HL-60/S4 treated with retinoic acid at 250 ng/mL for 4 days and 3 days (cell line): Measurements from ENCODE around the gene SAFB2.

Source experiments
- in situ Hi-C: fragments of 300-500 bp; cut with MboI; formaldehyde crosslinking; loops from 2 replicates; pipeline ENCODE4 v1.7.0; 2022; ENCODE audit warnings: low sequenced_read_pairs

SAFB2 gene

DNA sequence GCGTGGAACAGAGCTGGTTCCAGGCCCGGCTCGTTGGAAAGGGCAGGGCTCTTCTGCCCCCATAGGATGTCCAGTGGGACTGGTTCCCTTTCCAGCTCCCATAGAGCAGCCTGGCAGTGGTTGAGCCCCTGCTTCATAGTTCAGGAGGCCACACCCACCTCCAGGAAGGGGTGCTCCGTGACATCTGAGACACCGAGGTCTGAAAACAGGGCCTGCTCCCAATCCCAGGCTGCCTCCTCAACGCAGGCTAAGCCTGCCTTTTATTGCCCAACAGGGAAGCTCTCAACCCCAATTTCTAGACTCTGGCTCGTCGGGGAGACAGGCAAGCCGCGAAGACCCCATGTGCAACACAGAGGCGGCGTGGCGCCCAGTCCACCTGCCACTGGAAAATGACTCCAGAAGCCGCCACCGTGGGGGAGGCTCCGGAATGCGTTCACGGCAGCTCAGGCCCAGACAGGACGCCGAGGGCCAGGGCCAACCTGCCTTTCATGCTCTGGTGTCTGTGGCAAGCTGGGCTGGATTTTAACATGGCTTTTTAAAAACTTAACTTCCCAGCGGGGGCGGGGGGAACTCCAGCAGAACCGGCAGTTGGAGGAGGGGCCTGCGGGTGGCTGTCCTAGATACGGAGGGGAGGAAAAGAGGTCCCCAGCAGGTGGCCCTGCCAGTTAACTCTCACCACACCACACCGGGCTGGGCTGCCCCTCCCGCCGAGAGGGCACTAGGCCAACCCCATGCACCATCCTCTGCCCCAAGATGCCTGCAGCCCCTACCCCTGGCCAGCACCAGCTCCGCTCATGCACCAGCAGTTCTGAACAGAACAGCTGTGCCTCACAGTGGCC lies 36.9 kb downstream of the SAFB2 start:
- in situ Hi-C loops, result no loop called here

DNA sequence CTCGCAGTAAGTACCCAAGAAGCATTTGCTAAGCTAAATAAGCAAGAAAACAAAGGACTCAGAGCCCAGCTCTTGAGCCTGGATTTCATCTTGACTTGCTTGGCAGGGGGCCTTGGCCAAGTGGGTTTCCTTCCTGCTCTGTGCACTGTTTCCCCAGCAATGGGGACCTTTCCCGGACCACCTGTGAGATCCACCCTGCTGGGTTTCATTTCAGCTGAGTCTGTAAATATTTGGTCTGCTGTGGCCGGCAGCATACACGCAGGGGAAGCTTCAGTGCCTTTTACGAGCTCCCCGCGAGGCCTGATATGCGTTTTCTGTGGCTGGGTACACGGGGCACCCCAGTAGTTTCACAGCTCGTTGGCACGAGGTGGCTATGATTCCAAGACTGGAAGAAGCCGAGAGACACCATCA lies 42.4 kb downstream of the SAFB2 start:
- in situ Hi-C loops, result no loop called here

DNA sequence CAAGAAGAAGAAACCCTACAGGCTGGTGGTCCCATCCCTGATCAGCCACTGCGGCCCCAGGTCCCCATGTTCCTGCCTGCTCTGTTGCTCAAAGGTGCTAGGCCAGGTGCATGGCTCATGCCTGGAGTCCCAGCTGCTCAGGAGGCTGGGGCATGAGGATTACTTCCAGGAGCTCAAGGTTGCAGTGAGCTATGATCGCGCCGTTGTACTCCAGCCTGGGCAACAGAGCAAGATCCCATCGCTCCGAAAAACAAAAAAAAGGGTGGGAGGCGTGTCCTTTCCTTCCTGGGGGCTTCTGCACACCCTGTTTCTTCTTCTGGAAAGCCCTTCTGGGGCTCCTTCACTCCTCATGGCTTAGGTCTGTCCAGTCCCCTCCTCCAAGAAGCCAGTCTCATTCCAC lies 42.9 kb downstream of the SAFB2 start:
- in situ Hi-C loops, result no loop called here

DNA sequence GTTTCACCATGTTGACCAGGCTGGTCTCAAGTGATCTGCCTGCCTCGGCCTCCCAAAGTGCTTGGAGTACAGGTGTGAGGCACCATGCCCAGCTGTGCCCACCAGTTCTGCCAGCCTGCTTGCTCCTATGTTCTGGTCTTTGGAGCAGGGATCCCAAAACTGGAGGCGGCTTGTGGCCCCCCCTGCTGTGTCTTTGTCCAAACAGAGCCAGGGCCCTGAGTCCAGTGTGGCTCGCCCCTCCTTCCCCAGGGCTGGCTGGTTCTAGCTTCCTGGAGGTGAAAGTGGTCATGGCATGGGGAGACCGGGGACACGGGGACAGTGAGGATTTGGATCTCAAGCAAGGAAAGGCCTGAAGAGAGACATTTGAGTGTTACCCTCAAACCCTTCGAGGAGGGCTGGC lies 43.3 kb downstream of the SAFB2 start:
- in situ Hi-C loops, result no loop called here

GRCh38 chr19:5578097-5578846 lies 44.3 kb downstream of the SAFB2 start:
- in situ Hi-C loops, result no loop called here

DNA sequence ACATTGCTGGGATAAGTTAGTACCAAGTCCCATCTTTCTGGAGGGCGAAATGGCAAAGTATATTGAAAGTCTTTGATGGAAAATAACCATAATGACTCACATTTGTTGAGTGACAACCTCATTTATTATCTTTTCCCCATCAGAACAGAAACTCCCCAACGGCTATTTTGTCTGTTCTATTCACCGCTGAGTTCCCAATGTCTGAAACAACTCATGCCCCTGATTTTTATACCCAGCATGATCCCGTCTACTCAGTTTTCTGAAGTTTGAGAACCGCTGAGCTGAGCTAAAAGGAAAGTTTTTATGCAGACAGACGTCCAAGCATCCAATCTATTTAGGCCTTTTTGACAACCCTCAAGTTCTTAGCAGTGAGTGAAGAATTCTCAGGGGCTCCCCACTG lies 47.0 kb downstream of the SAFB2 start:
- in situ Hi-C loops, result no loop called here

- in situ Hi-C loops, result no loop called here
These were observed 49.9 kb downstream of the SAFB2 start for GRCh38 chr19:5572556-5573286.

DNA sequence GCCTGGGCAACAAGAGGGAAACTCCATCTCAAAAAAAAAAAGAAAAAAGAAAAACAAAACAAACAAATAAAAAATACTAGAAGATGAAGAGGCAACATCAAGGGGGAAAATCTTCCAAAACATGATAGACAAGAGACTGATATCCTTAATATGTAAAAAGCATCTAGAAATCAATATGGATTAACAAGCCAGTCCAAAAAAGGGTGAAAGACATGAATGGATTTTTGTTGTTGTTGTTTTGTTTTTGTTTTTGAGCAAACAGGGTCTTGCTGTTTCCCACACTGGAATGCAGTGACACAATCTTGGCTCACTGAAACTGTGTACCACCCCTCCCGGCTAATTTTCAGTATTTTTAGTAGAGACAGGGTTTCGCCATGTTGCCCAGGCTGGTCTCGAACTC lies 50.8 kb downstream of the SAFB2 start:
- in situ Hi-C loops, result no loop called here

DNA sequence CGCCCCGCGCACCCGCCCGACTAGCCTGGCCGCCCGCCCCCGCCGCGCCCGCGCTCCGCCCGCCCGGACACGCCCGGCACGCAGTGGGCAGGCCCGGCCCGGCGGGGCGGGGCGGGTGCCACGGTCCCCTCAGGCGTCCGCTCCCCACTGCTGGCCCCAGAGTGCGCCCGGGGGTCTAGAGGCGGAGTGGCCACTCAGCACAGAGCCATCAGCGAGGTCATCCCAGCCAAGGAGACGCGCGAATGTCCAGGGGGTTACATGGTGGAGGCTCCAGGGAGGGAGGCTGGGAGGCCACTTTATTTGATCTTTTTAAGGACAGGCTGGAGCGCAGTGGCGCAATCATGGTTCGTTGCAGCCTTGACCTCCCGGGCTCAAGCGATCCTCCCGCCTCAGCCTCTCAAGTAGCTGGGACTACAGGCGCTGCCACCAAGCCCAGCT lies 54.6 kb downstream of the SAFB2 start:
- in situ Hi-C loops, result no loop called here

GRCh38 chr19:5567360-5567969 lies 55.1 kb downstream of the SAFB2 start, which contains the start of gene TINCR:
TSS of gene TINCR (minus strand) at chr19:5567953.
- in situ Hi-C loops, result no loop called here

DNA sequence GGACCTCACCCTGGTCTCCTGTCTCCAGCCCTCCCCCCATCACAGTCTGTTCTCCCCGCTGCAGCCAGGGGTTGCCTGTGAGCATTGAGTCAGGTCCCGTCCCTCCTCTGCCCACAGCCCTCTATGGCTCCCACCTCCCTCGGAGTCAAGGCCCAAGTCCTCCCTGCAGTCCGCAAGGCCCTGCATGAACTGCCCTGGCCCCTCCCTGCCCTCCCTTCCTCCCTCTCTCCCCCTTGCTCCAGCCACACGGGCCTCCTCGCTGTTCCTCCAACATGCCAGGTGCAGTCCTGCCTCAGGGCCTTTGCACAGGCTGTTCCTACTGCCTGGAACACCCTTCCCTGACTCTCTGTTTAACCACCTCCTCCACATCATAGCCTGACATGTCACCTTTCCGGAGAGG lies 57.6 kb downstream of the SAFB2 start:
- in situ Hi-C loops, result no loop called here

DNA sequence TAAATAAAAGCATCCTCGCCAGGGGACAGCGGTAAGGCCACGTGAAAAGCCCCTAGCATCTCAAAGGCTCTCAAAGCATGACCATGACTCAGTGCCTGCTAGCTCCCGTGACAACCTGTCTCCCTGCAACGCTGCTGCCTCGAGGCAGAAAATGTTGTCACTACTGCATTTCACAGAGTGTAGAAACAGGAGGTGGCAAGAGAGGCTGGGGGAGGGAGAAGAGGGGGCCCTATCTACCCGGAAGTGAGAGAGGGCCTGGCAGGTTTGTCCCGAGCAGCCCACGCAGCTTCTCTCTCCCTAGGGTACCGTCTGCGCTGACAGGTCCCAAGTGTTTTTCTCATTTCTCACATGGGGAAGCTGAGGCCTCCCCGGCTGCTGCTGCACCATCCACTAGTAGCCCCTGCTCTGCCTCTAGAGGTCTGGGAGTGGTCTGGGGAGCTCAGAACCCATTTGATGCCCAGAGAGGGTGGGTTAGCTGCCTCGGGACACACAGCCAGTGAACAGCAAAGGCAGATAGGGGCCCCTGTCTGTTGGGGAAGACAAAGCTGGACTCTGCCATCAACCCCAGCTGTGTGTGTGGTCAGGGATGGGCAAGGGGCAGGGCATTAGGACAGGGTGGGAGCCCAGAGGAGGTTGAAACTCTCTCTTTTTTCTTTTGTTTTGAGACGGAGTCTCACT lies 58.5 kb downstream of the SAFB2 start:
- in situ Hi-C loops, result no loop called here

DNA sequence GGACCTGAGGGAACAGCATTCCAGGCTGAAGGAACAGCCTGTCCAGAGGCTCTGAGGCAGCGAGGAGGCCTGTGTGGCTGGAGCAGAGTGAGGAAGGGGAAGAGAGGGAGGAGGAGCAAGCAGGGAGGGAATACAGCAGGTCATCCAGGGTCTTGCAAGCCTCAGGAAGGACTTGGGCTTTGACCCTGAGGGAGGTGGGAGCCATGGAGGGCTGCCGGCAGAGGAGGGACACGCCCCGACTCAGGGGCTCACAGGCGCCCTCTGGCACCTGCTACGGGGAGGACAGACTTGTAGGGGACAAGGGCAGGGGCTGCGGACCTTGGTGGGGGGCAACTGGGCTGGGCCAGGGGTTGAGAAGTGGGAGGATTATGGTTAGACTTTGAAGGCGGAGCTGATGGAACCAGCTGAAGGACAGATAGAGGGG lies 59.6 kb downstream of the SAFB2 start:
- in situ Hi-C loops, result no loop called here

GRCh38 chr19:5562280-5562679 lies 60.3 kb downstream of the SAFB2 start:
- in situ Hi-C loops, result no loop called here

- in situ Hi-C loops, result no loop called here
These were observed 61.0 kb downstream of the SAFB2 start for GRCh38 chr19:5561559-5561958.

DNA sequence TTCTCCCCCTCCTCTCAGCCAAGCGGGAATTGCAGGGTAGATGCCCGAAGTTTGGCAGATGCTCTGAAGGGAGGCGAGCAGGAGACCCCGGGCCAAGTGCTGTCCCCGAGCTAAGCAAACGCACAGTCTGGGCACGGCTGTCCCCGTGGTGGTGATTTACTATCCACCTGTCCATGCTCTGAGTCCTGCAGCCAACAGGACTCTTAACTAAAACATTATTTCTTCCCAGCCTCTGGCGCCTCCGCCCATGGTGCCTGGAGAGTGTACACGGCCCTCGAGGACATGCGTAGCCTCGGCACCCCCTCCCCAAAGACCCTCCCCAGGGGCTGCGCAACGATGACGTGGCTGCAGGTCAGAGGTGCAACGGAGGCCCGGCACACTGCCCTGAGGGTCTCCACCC lies 62.4 kb downstream of the SAFB2 start:
- in situ Hi-C loops, result no loop called here

- in situ Hi-C loops, result no loop called here
These were observed 62.8 kb downstream of the SAFB2 start for GRCh38 chr19:5559804-5560133.

DNA sequence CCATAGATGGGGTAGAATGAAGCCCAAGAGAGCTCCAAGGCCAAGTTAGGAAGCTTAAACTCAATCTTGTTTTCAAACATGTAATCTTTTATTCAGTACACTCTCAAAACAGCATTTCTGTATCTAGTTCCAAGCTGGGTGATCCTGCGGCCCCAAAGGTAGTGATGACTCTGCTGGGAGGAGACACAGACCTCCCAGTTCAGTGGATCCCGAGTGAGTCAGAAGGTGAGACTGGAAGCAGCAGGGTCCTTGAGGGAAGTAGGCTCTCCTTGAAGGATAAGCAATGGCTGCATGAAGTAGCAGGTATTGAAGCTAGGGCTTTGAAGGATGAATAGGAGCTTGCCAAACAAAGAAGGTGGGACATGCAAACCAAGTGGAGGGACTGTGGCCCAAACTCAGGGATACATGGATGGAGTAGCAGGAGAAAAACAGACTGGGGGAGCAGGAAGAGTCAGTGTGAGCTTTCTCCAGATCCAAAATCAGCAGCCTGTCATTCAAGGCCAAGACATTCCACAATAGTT lies 64.4 kb downstream of the SAFB2 start:
- in situ Hi-C loops, result no loop called here

DNA sequence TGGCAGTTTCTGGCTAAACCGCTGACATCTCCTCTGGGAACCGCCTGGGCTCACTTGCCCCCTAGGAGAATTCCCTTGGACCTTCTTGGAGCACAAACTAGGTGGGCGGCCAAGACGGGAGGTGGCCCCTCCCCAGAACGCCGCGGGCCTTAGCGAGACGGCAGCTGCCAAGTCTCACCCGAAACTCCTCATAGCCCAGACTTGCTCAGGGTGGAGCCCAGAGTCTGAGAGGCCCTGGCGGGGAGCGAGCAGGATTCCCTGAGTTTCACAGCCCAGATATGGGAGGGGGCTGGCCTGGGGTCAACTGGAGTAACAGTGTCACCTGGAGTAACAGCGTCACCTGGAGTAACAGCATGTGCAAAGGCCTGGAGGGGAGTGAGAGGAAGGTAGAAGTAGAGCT lies 64.9 kb downstream of the SAFB2 start:
- in situ Hi-C loops, result no loop called here

DNA sequence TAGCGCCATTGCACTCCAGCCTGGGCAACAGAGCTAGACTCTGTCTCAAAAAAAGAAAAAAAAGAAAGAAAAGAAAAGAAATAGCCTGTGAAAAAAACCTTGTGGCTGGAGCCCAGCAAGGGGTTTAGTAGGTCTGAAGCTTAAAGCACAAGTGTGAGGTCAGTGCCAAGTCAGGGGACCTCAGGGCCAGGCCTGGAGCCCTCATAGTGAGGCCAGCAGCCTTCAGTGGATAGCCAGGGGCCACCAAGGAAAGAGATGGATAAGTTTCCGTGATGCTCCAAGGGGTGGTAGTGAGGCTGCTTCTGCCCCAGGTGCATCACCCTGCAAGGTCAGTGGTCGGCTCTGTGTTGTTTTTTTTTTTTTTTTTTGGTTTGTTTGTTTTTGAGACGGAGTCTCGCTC lies 67.7 kb downstream of the SAFB2 start:
- in situ Hi-C loops, result no loop called here
